HG02840 (cell line): ENCODE results near the gene NGF.
"Not testable (repeated sequence)": the region's sequence is repeated elsewhere in the genome, so short reads cannot be mapped to it uniquely, and the experiment has no call there.

Source experiments
- ATAC-seq: cut with Tn5 transposase; IDR thresholded peaks from one replicate; pipeline ENCODE4 v1.9.1; 2021; ENCODE audit warnings: mild to moderate bottlenecking, moderate library complexity, moderate number of reproducible peaks; ENCODE audit not compliant: unreplicated experiment, low FRiP score

NGF gene

DNA sequence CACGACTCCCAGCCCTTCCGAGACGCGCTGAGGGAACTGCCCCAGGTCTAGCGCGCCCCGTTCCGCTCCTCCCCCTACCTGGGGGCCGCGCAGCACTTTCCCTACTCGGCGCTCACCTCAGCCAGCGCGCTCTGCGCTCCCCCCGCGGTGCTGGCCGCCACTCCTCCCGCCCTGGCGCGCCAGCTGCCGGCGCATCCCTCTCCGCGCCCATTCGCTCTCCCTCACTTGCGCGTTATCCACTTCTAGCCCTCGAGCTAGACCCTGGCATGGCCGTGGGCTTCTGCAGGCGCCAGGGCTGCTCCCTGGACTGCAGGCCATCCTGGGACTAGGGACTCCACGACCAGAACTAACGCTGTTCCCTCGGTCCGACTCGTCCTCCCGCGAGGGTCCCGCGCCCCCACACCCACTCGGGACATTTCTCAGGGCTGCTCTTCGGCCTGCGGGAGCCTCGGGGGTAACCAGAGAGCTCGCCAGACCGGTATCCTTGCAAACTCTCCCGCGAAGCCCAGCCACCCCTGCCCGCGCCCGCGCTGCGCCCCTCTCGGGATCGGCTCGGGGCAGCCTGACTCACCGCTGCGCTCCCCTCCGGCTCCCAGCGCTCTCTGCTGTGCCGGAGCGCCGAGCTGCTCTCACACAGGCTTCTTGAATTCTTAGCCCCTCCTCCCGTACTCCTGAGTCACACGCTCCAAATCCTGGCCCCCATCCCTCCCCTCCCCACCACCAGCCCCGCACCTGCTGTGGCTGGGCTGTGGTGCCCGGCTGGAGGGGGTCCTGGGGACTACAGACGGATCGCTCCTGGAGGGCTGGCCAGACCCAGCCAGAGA lies at the start of gene NGF:
NGF (minus strand) TSS at position 617 of the 824 bp plus-strand sequence. CDS start 51,454 bp downstream, outside the sequence.
- ATAC-seq: no peak

GRCh38 chr1:115383455-115383854 lies 45.4 kb upstream of the NGF start:
- not testable (repeated sequence) for ATAC-seq

DNA sequence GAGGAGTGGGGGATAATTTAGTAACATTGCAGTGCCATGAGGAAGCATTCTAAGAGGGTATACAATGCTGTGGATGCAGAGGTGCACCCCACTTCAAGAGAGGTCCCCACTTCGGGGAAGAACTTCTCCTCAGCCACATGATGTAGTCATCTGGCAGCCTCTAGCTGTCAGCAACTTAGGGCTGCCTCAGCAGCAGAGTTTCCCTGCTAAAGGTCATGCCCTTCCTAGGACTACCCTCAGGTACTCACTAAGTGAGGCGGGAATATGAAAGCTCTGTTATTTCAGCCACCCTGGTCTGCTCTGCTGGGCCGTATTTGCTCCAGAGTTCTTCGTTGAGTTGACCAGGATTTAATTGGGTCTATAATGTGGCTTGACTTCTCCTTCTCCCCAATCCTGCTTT lies 41.9 kb upstream of the NGF start:
- no peak for ATAC-seq

- ATAC-seq: no peak
These were observed 39.4 kb upstream of the NGF start for GRCh38 chr1:115377411-115377810.

GRCh38 chr1:115374598-115374997 lies 36.5 kb upstream of the NGF start:
- no peak for ATAC-seq

DNA sequence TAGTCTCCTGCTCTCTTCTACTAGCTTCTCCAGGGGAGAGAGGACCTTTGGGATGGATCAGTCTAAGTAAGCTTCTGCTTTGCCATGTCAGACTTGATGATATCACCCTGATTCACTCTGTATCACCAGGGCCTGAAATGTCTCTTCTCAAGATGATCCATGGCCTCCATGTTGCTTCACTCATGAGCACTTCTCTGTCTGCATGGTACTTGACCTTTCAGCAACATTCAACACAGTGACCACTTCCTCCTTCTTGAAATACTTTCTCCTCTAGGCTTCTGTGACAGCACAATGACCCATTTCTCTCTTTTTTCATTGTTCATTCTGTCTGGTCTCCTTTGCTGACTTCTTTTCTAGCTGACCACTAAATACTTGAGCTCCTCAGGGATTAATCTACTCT lies 35.3 kb upstream of the NGF start:
- no peak for ATAC-seq

DNA sequence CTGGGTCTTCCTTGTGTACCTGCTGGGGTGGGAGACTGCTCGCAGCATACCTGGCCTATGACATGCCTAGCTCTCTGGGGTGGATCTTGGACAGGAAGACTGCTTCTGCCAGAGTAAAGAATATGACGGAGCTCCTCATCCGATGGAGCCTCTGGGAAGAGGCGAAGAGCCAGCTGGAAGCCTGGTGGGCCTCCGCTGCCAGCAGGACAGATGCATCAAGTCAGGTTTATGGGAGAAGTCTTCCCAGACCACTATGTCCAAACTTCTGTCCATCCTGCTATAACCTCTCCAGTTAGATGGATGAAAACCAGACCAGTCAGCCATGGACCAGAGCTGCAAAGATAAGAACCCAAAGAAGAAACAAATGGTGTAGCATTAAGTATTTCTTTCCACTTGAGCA lies 27.7 kb upstream of the NGF start:
- no peak for ATAC-seq

DNA sequence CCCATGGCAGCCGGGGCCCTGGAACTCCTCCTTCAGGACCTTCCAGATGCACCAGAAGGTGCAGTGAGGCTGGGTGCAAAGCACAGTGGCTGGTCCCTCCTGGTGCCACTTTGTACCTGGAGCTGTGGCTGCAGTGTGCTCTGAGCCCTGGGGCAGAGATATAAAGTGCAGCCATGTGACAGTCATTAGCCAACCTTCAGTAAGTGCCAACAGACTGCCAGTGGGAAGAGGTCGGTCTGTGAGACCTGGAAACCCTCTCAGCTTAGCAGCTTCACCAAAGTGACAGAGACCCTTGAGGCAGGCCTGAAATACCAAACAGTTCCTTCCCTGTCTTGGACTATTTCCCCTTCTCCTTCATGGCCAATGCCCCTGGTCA lies 26.7 kb upstream of the NGF start:
- ATAC-seq: no peak

GRCh38 chr1:115364046-115364779 lies 26.2 kb upstream of the NGF start:
- ATAC-seq: no peak

DNA sequence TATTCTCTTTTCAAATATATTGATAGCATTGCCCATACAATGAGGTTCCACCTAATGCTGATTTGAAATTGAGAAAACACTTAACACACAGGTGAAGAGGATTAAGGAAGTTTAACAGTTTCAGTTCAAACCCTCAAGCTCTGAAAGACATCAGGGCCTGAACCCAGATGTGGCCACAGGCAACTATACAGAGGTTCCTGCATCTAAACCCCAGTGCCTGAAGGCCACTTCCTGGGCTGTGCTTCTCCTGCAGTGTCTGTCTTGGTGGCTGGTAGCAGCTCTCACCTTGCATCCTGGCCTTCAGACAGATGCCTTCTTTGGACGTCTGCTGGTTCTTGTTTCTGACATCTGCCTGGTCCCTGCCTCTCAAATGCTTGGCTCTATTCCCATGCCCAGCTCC lies 25.1 kb upstream of the NGF start:
- no peak for ATAC-seq

- not testable (repeated sequence) for ATAC-seq
These were observed 22.6 kb upstream of the NGF start for GRCh38 chr1:115360505-115361129.

DNA sequence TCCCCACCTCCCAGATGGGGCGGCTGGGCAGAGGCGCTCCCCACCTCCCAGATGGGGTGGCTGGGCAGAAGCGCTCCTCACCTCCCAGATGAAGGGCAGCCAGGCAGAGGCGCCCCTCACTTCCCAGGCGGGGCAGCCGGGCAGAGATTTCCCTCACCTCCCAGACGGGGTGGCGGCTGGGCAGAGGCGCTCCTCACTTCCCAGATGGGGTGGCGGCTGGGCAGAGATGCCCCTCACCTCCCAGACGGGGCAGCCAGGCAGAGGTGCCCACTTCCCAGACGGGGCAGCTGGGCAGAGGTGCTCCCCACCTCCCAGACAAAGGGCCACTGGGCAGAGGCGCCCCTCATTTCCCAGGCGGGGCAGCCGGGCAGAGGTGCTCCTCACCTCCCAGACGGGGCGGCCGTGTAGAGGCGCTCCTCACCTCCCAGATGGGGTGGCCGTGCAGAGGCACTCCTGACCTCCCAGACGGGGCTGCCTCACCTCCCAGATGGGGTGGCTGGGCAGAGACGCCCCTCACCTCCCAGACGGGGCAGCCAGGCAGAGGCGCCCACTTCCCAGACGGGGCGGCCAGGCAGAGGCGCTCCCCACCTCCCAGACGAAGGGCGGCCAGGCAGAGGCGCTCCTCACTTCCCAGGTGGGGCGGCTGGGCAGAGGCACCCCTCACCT lies 21.9 kb upstream of the NGF start:
- ATAC-seq: not testable (repeated sequence)

DNA sequence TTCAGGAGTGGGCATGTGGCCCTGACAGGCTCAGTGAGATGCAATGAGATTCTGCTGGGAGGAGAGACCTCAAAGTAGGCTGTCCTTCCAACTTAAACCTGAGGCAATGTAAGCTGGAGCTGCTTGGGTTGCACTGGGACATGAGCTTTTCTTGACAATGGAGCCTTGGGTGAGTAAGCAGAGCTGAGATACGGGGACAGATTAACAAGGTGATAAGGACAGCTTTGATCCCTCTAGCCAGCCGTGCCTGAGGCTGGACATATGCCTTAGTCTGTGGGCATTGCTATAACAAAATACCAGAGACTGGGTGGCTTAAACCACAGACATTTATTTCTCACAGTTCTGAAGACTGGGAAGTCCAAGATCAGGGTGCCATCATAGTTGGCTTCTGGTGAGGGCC lies 18.3 kb upstream of the NGF start:
- ATAC-seq: no peak

GRCh38 chr1:115355069-115355468 lies 17.0 kb upstream of the NGF start:
- ATAC-seq: no peak

DNA sequence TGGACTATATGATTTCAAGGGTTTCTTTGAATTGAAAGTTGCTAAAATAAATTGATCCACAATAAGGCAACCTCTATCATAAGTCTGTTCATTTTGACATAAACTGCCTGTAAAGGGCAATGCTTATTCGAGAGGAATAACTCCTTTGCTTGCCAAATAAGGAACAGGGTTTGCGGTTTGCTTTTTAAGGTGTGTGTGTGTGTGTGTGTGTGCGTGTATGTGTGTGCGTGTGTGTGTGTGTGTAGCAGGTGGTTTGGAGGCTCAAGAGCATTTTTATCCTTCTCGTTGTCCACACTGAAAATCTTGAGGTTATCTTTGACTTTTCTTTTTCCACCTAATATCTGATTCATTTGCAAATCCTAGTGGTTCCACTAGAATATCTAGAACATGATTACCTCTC lies 13.1 kb upstream of the NGF start:
- no peak for ATAC-seq

- ATAC-seq: no peak
These were observed 10.6 kb upstream of the NGF start for GRCh38 chr1:115348636-115349035.

- no peak for ATAC-seq
These were observed 9.2 kb upstream of the NGF start for GRCh38 chr1:115347282-115347681.

DNA sequence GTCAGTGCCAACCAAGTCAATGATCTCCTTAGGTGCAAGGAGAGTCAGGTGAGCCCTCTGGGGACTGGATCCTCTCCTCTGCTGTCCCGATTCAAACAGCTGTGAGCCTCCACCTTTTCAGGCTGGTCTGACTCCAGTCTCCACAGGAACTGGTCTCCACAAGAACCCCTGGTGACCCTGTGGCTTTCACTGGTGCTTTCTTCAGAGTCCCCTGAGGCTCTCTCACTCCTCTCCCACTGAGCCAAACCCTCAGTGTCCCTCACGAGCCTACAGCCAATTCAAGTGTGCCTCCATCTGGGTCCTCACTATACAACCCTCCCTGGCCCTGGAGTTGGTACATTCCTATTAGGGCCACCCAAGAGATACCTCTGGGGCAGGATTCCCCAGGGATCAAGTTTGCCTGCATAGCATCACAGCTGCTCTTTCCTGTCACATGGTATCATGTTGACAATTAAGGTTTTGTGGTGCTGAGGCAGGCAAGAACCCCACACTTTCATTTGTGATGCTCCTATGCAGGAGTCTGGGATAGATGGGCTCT lies 5.2 kb upstream of the NGF start:
- no peak for ATAC-seq

- ATAC-seq: no peak
These were observed 3.9 kb upstream of the NGF start for GRCh38 chr1:115341948-115342347.

- ATAC-seq: no peak
These were observed 2.8 kb upstream of the NGF start for GRCh38 chr1:115340879-115341278.

DNA sequence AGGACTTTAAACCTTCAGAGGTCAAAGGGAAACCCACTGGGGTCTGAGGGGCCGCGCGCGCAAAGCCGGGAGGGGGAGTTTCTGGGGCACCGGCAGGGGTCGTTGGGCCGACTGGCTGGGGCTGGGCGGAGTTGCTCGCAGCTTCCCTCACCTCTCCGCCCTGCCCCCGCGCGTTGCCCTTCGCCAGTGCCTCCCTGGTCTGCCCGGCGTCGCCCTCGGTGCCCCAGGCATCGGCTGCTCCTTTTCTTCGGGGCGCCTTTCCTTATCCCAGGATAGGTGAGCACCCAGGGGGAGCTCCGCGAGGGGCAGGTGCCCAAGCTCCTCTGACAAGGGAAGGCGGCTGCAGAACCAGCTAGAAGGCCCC lies 390 bp upstream of the NGF start:
- no peak for ATAC-seq
